Adrenal gland (tissue), 12 donors: ENCODE measurements around the gene SLC18A2. TPM values are rescaled to one million over a fixed set of nuclear protein-coding genes. Genes with fewer than 3 reads are reported as not detected.

ENCODE experiments used
- DNase-seq, 7 donors: peaks; one replicate each; pipeline ENCODE4 v3.0.0-alpha.2; 2019 to 2020
- H3K27ac ChIP-seq, 5 donors: fragments of 200-600 bp; sonication (generic) in 4 of 5; 1 replicate in 3 of 5; 2 replicates in 2 of 5; pipeline versions ENCODE4 v1.5.1 to v1.8.0; 2016 to 2020; ENCODE audit warnings: mild to moderate bottlenecking in 1 of 5
- H3K27me3 ChIP-seq: fragments of 200-600 bp; 2 replicates; pipeline ENCODE4 v1.8.0; 2021
- H3K36me3 ChIP-seq, 2 donors: fragments of 200-600 bp; replicated peaks in 1 of 2; 1 replicate in 1 of 2; 2 replicates in 1 of 2; pipeline versions ENCODE4 v1.5.1 to v1.8.0; 2018 to 2022
- H3K4me1 ChIP-seq, 2 donors: fragments of 200-600 bp; replicated peaks in 1 of 2; 1 replicate in 1 of 2; 2 replicates in 1 of 2; pipeline versions ENCODE4 v1.5.1 to v1.8.0; 2018 to 2021
- H3K4me3 ChIP-seq, 4 donors: fragments of 200-600 bp; sonication (generic) in 3 of 4; one replicate each; pipeline ENCODE4 v1.5.1; 2016 to 2018
- H3K9me3 ChIP-seq, 3 donors: fragments of 200-600 bp; sonication (generic) in 1 of 3; replicated peaks in 1 of 3; 1 replicate in 2 of 3; 2 replicates in 1 of 3; pipeline versions ENCODE4 v1.5.1 to v1.8.0; 2016 to 2021
- POLR2A ChIP-seq, 2 donors: fragments of 450-650 bp; IDR thresholded peaks; one replicate each; pipeline ENCODE4 v1.6.1; 2017; ENCODE audit warnings: antibody characterized with exemption in 2 of 2, mild to moderate bottlenecking in 2 of 2, moderate library complexity in 1 of 2
- WGBS, 4 donors: extraction: QIAGEN DNeasy Blood & Tissue Kit in 2 of 4; methylation state at CpG; one replicate each; pipeline versions ENCODE4 v1.1.5 to v1.1.7; 2013 to 2017; 5-methylcytosine and 5-hydroxymethylcytosine counted together
- intact Hi-C, 2 donors: fragments of 100-400 bp; cut with DNase I; formaldehyde crosslinking; loops; one replicate each; pipeline versions ENCODE4 v1.14.1 to v1.15.0; 2022 to 2023
- polyA plus RNA-seq, 3 donors: library from polyadenylated mRNA; stranded (reverse); fragments of 200-250 nt in 2 of 3; fragments of 350-450 nt in 1 of 3; fragmentation: Illumina TruSeq in 1 of 3; extraction: RNeasy Lipid Tissue Mini Kit (QIAGEN cat#74804) in 1 of 3; gene quantifications; one replicate each; pipeline ENCODE4 v1.2.3, GENCODE V29; 2013 to 2014
- total RNA-seq, 9 donors: library from RNA; depleted of rRNA in 4 of 9; stranded (reverse); fragments of >200 nt in 4 of 9; fragments of 120-200 nt in 1 of 9; fragmentation: NEBNext Ultra II Directional in 1 of 9; extraction: Animal tissue kit (Norgen Biotek cat#: 25700) in 1 of 9; gene quantifications; one replicate each; pipeline versions ENCODE4 v1.1.0 to v1.2.4, GENCODE V29; 2013 to 2023
- TF ChIP-seq, protein P1 (sequence below), 6 experiments: fragments of 450-650 bp in 4 of 6; fragments of 200-600 bp in 2 of 6; sonication (generic) in 1 of 6; IDR thresholded peaks; 1 replicate in 5 of 6; 2 replicates in 1 of 6; pipeline versions ENCODE4 v1.5.1 to v1.8.0; 2016 to 2021; ENCODE audit warnings: antibody characterized with exemption in 6 of 6, mild to moderate bottlenecking in 2 of 6, moderate library complexity in 1 of 6
- donor health status: healthy with polysubstance abuse.
- donor health status: Bipolar disorder and iron deficiency.
- donor health status: DM: yes; HTN: yes; CAD: no.
- donor health status: DM: no; HTN: no; CAD: no.
- donor health status: DM: no; HTN: no; CAD: no.
- donor health status: DM: yes; HTN: yes; CAD: no.

Gene SLC18A2
- total and polyA plus RNA-seq, 12 donors: 0.04 to 16.6 (median 4.2) TPM; not detected in 2

- H3K27me3 ChIP-seq: peaks cover 6% of the 10 kb centered on the region
These were observed 18.4 kb downstream of the SLC18A2 start for GRCh38 chr10:117259279-117259678.

DNA sequence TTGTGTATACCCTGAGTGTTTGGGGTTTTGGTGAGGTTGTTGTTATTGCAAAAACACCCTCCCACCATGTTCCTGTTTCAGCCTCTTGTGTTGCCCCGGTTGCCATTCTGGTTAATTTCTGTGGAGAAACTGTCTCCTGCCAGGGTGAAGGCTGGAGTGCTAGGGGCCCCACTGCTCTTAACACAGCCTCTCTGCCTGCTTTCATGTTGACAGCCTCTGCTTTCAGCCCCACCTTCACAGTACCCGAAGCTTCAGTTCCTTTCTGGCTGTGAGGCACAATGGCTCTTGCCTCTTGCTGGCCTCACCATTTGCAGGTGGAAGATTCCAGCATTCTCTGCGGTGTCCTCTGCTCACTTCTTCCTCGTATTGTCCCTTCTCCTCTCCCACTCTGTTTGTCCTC, 19.2 kb downstream of the SLC18A2 start:
- intact Hi-C loops: no loop called here
- peak in 1 of 7 donors; percentile 45 for DNase-seq
- no peaks in the 10 kb centered on the region for H3K36me3 ChIP-seq

More at GRCh38 chr10:117259279-117259678, 18.4 kb downstream of the SLC18A2 start:
- H3K27ac ChIP-seq: no peak overlapping the region
- H3K4me3 ChIP-seq: no peak overlapping the region
- no peaks in the 10 kb centered on the region for H3K4me1 ChIP-seq
- no peaks in the 10 kb centered on the region for H3K36me3 ChIP-seq
- intact Hi-C loops: no loop called here
- 46 to 55% (median 53%) methylated on average over 3 of the region's 3 CpGs for WGBS, 4 donors
- no peaks in the 10 kb centered on the region for H3K9me3 ChIP-seq
- TF ChIP-seq, protein P1, sequence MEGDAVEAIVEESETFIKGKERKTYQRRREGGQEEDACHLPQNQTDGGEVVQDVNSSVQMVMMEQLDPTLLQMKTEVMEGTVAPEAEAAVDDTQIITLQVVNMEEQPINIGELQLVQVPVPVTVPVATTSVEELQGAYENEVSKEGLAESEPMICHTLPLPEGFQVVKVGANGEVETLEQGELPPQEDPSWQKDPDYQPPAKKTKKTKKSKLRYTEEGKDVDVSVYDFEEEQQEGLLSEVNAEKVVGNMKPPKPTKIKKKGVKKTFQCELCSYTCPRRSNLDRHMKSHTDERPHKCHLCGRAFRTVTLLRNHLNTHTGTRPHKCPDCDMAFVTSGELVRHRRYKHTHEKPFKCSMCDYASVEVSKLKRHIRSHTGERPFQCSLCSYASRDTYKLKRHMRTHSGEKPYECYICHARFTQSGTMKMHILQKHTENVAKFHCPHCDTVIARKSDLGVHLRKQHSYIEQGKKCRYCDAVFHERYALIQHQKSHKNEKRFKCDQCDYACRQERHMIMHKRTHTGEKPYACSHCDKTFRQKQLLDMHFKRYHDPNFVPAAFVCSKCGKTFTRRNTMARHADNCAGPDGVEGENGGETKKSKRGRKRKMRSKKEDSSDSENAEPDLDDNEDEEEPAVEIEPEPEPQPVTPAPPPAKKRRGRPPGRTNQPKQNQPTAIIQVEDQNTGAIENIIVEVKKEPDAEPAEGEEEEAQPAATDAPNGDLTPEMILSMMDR (IDR thresholded peaks at IDR 0.05): no peak
- TF ChIP-seq POLR2A (IDR thresholded peaks at IDR 0.05): no peak
- DNase-seq: no peak

DNA sequence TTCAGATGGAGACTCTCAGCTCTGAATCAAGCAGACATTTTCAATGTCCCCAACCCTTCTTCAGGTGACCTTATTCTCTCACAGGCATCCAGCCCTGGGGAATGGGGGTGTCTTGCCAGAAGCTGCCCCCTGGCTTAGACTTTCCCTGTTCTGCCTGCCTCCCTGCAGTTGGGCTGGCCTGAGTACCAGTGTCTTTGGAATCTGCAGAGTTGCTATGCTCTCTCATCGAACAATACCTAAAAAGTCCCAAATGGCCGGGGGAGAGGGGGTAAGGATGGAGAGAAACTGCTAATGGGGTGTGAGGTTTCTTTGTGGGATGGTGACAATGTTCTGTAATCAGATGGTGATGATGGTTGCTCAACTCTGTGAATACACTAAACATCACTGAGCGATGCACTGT, 20.6 kb downstream of the SLC18A2 start:
- H3K4me3 ChIP-seq: no peak overlapping the region
- WGBS, 4 donors: 77 to 90% (median 86%) methylated on average over 3 of the region's 3 CpGs
- DNase-seq: no peak
- peaks cover 10% of the 10 kb centered on the region for H3K27me3 ChIP-seq
- intact Hi-C loops: no loop called here
- H3K4me1 ChIP-seq: no peaks in the 10 kb centered on the region
- TF ChIP-seq POLR2A (IDR thresholded peaks at IDR 0.05): no peak
- TF ChIP-seq, protein P1 (IDR thresholded peaks at IDR 0.05): no peak
- no peaks in the 10 kb centered on the region for H3K9me3 ChIP-seq
- no peak overlapping the region for H3K27ac ChIP-seq
- no peaks in the 10 kb centered on the region for H3K36me3 ChIP-seq

More for the DNA sequence above, 19.2 kb downstream of the SLC18A2 start:
- H3K9me3 ChIP-seq: no peaks in the 10 kb centered on the region
- H3K27ac ChIP-seq: no peak overlapping the region
- TF ChIP-seq POLR2A (IDR thresholded peaks at IDR 0.05): no peak
- TF ChIP-seq, protein P1 (IDR thresholded peaks at IDR 0.05): no peak
- no peaks in the 10 kb centered on the region for H3K4me1 ChIP-seq
- H3K27me3 ChIP-seq: peaks cover 10% of the 10 kb centered on the region
- WGBS, 4 donors: 47 to 64% (median 60%) methylated on average over 4 of the region's 4 CpGs
- H3K4me3 ChIP-seq: no peak overlapping the region

DNA sequence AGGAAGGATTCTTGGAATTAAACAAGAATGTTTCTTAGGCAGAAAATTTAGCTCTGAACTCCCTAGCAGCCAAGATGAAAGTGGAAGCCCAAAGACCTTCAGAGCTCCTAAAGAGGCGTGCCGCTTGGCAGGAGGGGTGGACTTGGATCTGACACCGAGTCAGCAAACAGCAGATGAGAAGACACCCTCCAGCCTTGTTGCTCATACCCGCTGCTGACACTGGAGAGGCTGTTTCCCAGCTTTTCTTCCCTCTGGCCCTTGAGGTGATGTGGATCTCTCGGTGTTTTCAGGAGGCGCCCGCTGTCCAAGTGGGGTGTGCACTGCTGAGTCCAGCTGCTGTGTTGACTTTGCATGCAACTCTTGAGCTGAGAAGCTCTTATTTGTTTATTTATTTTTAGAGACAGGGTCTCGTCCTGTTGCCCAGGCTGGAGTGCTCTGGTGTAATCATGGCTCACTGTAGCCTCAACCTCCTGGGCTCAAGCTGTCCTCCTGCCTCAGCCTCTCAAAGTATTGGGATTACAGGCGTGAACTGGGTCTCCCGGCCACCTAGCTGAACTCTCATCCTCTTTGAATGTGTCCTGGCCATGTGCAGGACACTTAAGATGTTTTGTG, 21.5 kb downstream of the SLC18A2 start:
- Histone ChIP-seq H3K4me1 (no peaks in the 10 kb centered on the region), H3K27me3 (peaks cover 10% of the 10 kb centered on the region), H3K27ac (peak overlapping the region in 1 of 5 donors; percentile 68), H3K9me3 (no peaks in the 10 kb centered on the region), H3K4me3 (no peak overlapping the region), H3K36me3 (no peaks in the 10 kb centered on the region)
- peak in 1 of 7 donors; percentile 48 for DNase-seq
- intact Hi-C loops: no loop called here
- TF ChIP-seq, protein P1 (IDR thresholded peaks at IDR 0.05): no peak
- TF ChIP-seq POLR2A (IDR thresholded peaks at IDR 0.05): no peak
- 76 to 84% (median 79%) methylated on average over 9 to 10 of the region's 10 CpGs for WGBS, 4 donors
